Globus pallidus (tissue), 1 donor: ENCODE data around the gene NLRP4.

Experiments used
- DNase-seq: peaks from one replicate; pipeline ENCODE4 v3.0.0-alpha.2; 2015; ENCODE audit warnings: low spot score

The NLRP4 gene, protein sequence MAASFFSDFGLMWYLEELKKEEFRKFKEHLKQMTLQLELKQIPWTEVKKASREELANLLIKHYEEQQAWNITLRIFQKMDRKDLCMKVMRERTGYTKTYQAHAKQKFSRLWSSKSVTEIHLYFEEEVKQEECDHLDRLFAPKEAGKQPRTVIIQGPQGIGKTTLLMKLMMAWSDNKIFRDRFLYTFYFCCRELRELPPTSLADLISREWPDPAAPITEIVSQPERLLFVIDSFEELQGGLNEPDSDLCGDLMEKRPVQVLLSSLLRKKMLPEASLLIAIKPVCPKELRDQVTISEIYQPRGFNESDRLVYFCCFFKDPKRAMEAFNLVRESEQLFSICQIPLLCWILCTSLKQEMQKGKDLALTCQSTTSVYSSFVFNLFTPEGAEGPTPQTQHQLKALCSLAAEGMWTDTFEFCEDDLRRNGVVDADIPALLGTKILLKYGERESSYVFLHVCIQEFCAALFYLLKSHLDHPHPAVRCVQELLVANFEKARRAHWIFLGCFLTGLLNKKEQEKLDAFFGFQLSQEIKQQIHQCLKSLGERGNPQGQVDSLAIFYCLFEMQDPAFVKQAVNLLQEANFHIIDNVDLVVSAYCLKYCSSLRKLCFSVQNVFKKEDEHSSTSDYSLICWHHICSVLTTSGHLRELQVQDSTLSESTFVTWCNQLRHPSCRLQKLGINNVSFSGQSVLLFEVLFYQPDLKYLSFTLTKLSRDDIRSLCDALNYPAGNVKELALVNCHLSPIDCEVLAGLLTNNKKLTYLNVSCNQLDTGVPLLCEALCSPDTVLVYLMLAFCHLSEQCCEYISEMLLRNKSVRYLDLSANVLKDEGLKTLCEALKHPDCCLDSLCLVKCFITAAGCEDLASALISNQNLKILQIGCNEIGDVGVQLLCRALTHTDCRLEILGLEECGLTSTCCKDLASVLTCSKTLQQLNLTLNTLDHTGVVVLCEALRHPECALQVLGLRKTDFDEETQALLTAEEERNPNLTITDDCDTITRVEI

DNA sequence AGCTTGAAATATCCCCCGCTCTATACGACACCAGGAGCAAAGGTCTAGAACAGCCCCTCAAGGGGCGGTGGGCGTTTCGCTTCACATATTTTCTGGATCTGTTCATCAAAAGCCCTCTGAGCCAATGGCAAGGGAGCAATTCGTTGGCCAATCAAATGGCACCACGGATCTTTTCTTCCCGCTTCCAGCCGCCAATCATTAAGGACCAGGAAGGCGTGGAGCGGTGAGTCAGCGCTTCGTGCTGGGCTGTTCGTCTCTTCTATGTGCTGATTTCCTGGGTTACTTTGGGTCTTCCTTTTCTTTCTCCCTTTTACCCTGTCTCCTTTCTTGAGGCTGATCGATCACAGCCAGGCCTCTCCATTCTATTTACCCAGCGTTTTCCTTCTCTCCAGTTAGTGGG, at the start of gene NLRP4:
Gene NLRP4, plus strand, starts transcription at position 201 of the 400 bp plus-strand sequence. CDS start 15,541 bp downstream, outside the sequence.
- DNase-seq, result no peak

DNA sequence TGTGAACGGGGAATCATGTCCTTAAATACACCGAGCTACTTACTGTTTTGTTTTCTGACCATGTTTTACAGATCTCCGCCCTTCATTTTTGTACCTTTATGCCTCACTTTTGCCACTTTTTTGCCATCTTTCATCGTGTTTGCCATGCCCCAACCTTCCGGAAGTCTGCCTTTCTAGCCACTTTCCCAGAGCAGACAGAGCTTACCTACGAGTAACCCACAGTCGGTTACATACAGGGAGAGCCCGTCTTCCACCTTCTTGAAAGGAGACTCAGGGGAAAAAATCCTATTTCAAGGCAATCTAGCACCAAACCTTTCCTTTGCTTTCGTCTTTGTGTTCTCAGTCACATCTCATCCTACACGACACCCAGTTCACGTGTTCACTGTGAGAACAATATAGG, 41.3 kb upstream of the NLRP4 start:
- DNase-seq, result no peak

DNA sequence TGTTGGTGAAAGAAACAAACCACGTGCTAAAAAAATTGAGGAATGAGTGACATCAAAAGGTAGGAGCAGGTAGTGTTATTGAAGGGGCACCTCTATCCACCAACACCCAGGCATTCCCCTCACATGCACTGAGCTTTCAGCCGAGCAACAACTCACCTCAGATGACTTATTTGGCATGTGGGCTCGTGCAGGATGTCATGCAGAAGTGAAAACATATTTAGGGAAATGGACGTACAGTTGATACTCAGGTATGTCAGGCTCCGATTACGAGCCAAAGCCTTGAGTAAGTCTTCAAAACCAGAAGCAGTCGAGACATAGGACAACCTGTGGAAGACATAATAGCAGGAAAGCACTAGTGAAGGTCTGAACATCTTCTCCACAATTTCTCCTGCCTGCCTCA, 34.9 kb upstream of the NLRP4 start:
- DNase-seq, result no peak

DNA sequence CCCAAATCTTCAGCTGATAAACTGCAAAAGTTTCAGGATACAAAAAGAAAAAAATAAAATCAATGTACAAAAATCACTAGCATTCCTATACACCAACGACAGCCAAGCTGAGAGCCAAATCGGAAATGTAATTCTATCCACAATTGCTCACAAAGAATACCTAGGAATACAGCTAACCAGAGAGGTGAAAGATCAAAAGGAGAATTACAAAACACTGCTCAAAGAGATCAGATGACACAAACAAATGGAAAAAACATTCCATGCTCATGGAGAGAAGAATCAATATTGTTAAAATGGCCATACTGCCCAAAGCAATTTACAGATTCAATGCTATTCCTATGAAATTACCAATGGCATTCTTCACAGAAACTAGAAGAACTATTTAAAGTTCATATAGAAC, 34.1 kb upstream of the NLRP4 start:
- no peak for DNase-seq

DNA sequence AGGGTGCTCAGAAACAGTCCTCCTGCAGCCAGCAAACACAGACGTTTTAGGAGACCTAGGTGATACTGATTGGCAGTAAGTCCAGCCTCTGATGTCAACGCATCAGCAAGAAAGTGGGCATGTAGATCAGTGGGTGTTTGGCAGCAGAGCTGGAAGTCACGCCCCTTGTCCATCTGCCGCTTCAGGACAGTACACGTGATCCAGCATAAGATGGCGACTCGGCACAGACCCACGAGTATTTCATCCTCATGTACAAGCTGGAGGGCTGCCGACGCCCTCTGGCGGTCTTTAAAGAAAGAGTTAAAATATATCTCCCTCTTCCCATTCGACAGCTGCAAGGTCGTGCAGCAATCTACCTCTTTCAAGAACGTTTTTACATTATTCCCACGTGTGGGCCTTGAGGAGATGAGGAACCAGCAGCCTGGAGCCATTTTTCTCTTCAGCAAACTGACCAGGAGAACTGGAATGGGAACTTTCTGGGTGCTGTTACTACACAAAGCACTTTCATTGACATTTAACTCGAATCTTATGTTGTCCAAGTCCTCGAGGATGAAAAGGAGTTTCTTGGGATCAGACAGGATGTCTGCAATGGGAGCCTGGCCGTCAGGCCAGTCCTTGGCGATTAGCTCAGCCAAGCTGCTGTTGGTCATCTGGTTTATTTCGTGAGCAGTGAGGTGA, 26.8 kb upstream of the NLRP4 start:
- DNase-seq, result peak; percentile 25

DNA sequence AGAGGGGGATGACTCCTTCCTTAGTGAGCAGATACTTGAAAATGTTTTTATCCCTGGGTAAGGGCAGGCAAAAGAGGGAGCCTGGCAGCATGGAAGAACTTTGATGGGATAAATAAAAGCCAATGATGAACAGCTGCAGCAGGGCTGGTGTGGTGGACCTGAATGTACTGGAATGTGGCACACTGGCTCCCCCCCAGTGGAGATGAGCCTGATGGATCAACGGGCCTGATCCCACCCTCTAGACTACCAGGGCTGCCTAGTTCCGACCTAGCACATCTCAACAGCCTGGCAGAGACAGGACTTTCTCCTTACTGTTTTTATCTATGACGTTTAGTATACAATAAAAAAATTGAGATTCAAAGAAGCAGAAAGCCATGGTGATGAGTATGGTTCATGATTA, 25.0 kb upstream of the NLRP4 start:
- DNase-seq, result no peak

DNA sequence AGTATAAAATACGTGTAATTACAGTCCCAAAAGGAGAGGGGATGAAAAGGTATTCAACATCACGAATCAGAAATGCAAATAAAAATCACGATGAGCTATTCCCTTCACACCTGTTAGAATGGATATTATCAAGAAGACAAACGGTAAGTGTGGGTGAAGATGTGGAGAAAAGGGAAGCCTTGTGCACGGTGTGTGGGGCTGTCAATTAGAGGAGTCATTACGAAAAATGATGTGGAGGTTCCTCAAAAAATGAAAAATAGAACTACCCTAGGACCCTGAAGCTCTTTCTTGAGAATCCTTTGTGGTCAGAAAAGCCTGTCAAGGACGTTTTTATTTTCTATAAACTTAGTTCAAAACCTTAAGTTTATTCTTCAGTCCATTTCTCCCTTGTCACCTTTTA, 23.9 kb upstream of the NLRP4 start:
- DNase-seq, result no peak

DNA sequence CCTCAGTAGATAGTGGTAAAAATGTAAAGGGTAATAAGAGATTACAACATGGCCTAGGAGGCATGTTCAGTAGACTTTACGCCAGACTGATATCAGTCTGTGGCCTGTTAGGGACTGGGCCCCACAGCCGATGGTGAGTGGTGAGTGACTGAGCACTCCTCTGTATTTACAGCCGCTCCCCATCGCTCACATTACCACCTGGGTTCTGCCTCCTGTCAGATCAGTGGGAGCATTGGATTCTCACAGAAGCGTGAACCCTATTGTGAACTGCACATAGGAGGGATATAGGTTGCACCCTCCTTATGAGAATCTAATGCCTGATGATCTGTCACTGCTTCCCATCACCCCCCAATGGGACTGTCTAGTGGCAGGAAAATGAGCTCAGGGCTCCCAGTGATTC, 22.4 kb upstream of the NLRP4 start:
- DNase-seq, result no peak

DNA sequence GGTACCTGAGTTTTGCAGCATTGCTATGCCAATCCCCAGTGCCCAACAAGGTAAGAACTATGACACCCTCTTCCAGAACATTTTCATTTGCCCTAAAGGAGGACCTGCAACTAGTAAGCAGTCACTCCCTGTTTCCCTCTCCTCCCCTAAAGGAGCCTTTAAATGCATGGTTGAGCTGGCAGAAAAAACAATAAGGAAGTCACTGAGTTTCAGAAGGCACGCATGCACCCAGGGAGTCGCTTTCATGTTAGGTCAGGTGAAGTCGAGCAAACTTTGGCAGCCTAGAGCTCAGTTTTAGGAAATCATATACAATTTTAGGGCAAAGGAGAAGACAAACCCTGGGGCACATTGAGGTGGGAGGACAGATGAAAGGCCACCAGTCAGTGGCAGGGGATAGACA, 16.3 kb upstream of the NLRP4 start:
- DNase-seq, result peak; percentile 1

DNA sequence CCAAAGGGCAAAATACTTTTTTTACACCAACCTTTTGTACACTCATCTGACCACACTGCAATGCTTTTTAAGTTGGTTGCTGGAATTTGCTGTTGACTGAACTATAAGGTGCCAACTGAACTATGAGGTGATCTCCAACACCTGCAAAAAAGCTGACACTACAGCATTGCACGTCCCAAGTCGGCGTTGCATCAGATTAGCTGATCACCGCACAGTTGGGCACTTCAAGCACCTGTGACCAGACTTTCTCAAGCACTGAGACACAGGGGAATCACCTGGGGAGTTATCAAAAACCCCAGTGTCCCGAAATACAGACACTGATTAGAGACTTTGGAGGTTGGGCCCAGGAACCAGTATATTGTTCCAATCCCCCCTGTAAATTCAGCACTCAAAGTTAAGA, 5.7 kb upstream of the NLRP4 start:
- no peak for DNase-seq

DNA sequence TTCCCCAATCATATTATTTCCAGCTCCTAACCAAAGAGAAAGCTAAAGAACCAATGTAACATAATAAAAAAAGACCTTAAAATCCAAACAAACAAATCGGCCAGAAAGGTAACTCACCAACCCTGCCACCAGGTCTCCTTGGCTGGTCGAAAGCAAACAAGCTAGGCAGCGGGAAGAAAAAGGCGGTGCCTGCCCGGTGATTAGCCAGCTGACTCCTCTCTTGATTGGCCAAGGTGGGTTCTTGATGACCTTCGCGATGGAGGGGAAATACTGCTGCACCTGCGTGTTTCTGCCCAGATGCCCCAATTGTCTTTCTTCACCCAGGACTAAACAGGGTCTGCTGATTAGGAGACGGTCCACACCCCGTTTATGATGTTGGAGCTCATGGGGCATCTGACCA, 4.5 kb upstream of the NLRP4 start, which contains the start of gene NLRP11:
Gene NLRP11, minus strand, starts transcription at position 154 of the 400 bp plus-strand sequence. CDS start 13,825 bp downstream, outside the sequence.
- DNase-seq, result no peak

DNA sequence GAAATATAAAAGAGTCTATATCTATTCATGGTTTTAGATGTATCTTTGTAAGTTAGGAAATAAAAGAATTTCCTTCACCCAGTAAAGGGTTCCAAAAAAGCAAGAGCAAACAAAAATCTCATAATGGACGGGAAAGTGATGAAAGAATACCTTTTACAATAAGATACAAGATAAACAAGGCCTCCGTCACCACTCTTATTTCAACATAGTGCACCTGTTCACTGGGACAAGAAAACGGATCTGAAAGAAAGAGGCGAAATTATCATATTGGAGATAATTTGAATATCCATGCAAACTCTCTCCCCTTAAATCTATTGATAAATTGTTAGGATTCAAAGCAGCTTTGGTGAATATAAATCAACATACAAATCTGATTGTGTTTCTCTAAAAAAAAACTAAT, 3.7 kb upstream of the NLRP4 start:
- no peak for DNase-seq

DNA sequence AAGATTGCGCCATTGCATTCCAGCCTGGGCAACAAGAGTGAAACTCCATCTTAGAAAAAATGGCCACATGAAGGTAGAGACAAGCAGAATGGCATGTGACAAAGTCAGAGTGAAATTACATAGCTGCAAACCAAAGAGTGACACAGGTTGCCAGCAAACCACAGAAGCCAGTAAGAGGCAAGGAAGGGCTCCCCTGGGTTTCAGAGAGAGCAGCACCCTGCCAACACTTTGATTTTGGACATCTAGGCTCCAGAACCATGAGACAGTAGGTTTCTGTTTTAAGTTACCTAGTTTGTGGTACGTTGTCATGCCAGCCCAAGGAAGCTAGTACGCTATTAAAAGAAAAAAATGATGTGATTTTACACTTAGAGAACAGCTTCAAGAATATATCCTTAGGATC, 1.9 kb downstream of the NLRP4 start:
- no peak for DNase-seq

DNA sequence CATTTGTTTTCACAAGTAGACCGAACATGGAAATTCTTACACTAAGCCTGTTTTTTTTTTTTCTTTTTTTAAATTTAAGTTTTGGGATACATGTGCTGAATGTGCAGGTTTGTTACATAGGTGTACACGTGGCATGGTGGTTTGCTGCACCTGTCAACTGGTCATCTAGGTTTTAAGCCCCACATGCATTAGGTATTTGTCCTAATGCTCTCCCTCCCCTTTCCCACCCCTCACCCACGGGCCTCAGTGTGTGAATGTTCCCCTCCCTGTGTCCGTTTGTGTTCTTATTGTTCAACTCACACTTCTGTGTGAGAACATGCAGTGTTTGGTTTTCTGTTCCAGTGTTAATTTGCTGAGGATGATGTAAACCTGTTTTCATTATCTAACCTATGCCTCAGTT, 2.6 kb downstream of the NLRP4 start:
- no peak for DNase-seq

DNA sequence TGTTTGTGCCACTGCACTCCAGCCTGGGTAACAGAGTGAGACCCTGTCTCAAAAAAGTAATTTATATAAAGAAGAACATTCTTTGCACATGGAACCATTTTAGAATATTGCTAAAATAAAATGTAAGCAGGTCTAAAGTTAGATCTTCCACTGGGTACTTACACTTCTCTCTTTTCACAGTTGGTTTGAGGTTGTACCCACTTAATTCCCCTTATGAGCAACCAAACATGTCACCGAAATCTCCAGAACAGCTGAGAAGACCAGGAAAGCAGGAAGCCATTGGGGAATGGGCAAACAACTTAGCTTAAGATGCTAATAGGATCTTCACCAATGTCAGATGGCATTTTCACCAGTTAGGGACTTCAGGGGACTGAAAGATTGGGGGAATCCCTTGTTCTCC, 18.8 kb downstream of the NLRP4 start:
- peak; percentile 25 for DNase-seq

DNA sequence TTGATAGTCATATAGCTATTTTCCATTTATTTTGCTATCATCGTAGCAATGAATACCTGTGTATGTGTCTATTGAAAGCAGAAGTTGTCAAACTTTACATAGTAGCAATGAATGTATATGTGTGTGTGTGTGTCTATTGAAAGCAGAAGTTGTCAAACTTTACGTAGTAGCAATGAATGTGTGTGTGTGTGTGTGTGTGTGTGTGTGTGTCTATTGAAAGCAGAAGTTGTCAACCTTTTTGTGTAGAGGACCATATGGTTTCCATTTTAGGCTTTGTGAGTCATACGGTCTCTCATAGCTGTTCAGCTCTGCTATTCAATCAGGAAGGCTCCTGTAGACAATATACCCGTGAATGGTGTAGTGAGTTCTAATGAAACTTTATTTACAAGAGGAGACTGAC, 20.8 kb downstream of the NLRP4 start:
- DNase-seq, result peak; percentile 35

DNA sequence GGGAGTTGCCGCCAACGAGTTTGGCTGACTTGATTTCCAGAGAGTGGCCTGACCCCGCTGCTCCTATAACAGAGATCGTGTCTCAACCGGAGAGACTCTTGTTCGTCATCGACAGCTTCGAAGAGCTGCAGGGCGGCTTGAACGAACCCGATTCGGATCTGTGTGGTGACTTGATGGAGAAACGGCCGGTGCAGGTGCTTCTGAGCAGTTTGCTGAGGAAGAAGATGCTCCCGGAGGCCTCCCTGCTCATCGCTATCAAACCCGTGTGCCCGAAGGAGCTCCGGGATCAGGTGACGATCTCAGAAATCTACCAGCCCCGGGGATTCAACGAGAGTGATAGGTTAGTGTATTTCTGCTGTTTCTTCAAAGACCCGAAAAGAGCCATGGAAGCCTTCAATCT, 21.6 kb downstream of the NLRP4 start:
- no peak for DNase-seq

DNA sequence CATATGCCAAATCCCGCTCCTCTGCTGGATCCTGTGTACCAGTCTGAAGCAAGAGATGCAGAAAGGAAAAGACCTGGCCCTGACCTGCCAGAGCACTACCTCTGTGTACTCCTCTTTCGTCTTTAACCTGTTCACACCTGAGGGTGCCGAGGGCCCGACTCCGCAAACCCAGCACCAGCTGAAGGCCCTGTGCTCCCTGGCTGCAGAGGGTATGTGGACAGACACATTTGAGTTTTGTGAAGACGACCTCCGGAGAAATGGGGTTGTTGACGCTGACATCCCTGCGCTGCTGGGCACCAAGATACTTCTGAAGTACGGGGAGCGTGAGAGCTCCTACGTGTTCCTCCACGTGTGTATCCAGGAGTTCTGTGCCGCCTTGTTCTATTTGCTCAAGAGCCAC, 22.1 kb downstream of the NLRP4 start:
- DNase-seq, result no peak

DNA sequence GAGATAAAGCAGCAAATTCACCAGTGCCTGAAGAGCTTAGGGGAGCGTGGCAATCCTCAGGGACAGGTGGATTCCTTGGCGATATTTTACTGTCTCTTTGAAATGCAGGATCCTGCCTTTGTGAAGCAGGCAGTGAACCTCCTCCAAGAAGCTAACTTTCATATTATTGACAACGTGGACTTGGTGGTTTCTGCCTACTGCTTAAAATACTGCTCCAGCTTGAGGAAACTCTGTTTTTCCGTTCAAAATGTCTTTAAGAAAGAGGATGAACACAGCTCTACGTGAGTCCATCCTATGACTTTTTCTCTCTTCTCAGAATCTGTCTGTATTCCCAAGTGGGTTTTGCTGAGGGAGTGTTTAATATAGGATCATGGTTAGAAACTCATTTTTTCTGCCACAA, 22.6 kb downstream of the NLRP4 start:
- DNase-seq, result no peak

DNA sequence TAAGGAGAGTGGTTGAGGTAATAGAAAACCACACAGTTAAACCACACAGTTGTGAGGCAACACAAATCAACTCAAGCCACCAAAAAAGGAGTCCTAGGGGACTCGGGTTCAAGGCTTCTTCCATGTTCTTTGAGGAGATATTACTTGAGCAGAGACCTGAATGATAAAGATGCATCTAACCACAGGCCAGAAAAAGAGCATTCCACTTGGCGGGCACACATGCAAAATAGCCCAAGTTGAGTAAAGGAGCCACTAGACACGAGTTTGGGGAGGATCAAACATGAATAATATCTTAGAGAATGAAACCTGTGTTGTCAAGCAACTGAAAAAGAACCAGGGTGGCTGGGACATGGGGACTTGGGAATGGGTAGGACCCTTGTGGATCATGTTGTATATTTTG, 30.2 kb downstream of the NLRP4 start:
- DNase-seq, result no peak

DNA sequence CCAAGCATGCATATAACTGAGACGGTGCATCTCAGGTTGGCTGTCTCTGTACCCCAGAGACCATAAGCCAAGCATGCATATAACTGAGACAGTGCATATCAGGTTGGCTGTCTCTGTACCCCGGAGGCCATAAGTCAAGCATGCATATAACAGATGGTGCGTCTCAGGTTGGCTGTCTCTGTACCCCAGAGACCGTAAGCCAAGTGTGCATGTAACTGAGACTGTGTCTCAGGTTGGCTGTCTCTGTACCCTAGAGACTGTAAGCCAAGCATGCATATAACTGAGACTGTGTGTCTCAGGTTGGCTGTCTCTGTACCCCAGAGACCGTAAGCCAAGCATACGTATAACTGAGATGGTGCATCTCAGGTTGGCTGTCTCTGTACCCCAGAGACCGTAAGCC, 30.8 kb downstream of the NLRP4 start:
- DNase-seq, result no peak

DNA sequence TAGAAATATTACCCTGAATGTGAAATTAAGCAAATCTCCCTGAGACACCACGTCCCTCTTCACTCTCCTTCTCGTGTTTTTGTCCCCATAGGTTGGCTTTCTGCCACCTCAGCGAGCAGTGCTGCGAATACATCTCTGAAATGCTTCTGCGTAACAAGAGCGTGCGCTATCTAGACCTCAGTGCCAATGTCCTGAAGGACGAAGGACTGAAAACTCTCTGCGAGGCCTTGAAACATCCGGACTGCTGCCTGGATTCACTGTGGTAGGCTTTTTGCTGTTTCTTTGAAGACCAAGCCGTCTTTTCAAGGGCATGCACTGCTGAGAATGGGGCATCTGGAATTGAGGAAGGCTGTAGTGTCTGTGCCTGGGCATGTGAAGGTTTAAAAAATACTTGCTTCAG, 34.4 kb downstream of the NLRP4 start:
- no peak for DNase-seq
